ENCODE measurements around the gene CDKAL1. TPM values are rescaled to one million over a fixed set of nuclear protein-coding genes. Genes with fewer than 3 reads are reported as not detected.

CDKAL1 gene
- total RNA-seq, 2 donors from 2014 or later = 23.5 to 26.4 TPM

- TF ChIP-seq, protein P1, sequence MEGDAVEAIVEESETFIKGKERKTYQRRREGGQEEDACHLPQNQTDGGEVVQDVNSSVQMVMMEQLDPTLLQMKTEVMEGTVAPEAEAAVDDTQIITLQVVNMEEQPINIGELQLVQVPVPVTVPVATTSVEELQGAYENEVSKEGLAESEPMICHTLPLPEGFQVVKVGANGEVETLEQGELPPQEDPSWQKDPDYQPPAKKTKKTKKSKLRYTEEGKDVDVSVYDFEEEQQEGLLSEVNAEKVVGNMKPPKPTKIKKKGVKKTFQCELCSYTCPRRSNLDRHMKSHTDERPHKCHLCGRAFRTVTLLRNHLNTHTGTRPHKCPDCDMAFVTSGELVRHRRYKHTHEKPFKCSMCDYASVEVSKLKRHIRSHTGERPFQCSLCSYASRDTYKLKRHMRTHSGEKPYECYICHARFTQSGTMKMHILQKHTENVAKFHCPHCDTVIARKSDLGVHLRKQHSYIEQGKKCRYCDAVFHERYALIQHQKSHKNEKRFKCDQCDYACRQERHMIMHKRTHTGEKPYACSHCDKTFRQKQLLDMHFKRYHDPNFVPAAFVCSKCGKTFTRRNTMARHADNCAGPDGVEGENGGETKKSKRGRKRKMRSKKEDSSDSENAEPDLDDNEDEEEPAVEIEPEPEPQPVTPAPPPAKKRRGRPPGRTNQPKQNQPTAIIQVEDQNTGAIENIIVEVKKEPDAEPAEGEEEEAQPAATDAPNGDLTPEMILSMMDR (conservative IDR thresholded peaks at IDR 0.05) = no peak
- H3K27ac ChIP-seq (ENCODE audit: low read depth, low read length) = no peak overlapping the region
- no peaks in the 10 kb centered on the region for H3K9me3 Mint-ChIP-seq
- H3K9ac ChIP-seq (ENCODE audit: extremely low read depth, low read length, poor library complexity, severe bottlenecking) = no peak overlapping the region
- H3K27me3 Mint-ChIP-seq (ENCODE audit: insufficient read depth) = no peaks in the 10 kb centered on the region
- no peak overlapping the region for H3K27ac Mint-ChIP-seq
- no peaks in the 10 kb centered on the region for H3K9me3 ChIP-seq (ENCODE audit: control insufficient read depth, low read length)
- H3K4me1 ChIP-seq (ENCODE audit: control insufficient read depth, insufficient read depth, low read length) = peaks cover 7% of the 10 kb centered on the region
- H3K27me3 ChIP-seq (ENCODE audit: control insufficient read depth, insufficient read depth, low read length, poor library complexity, severe bottlenecking) = no peaks in the 10 kb centered on the region
- no peak overlapping the region for H3K4me3 Mint-ChIP-seq
- 95% methylated on average over 7 to 8 of the region's 8 CpGs for WGBS, 2 experiments (ENCODE audit: insufficient coverage in 1 of 2, insufficient read length in 1 of 2)
- DNase-seq = no peak
- H3K4me1 Mint-ChIP-seq = peaks cover 22% of the 10 kb centered on the region
- no peaks in the 10 kb centered on the region for H3K36me3 ChIP-seq (ENCODE audit: control insufficient read depth, insufficient read depth, low read length)
- peaks cover 5% of the 10 kb centered on the region for H3K36me3 Mint-ChIP-seq (ENCODE audit: low read depth)
- no peak overlapping the region for H3K4me3 ChIP-seq (ENCODE audit: low read length)
These were observed 604.2 kb downstream of the CDKAL1 start for GRCh38 chr6:21138336-21139069.

- Histone ChIP-seq H3K36me3 (ENCODE audit: control insufficient read depth, insufficient read depth, low read length) (no peaks in the 10 kb centered on the region), H3K27ac (ENCODE audit: low read depth, low read length) (no peak overlapping the region), H3K9me3 (ENCODE audit: control insufficient read depth, low read length) (no peaks in the 10 kb centered on the region), H3K4me3 (ENCODE audit: low read length) (no peak overlapping the region), H3K9ac (ENCODE audit: extremely low read depth, low read length, poor library complexity, severe bottlenecking) (no peak overlapping the region), H3K27me3 (ENCODE audit: control insufficient read depth, insufficient read depth, low read length, poor library complexity, severe bottlenecking) (no peaks in the 10 kb centered on the region), H3K4me1 (ENCODE audit: control insufficient read depth, insufficient read depth, low read length) (peaks cover 7% of the 10 kb centered on the region)
- Mint-ChIP-seq H3K27me3 (ENCODE audit: insufficient read depth) (no peaks in the 10 kb centered on the region), H3K36me3 (ENCODE audit: low read depth) (peaks cover 5% of the 10 kb centered on the region), H3K27ac (no peak overlapping the region), H3K4me1 (peaks cover 14% of the 10 kb centered on the region), H3K9me3 (no peaks in the 10 kb centered on the region), H3K4me3 (no peak overlapping the region)
- WGBS, 2 experiments (ENCODE audit: insufficient coverage in 1 of 2, insufficient read length in 1 of 2) = 95 to 100% methylated on average over 3 to 6 of the region's 6 CpGs
- TF ChIP-seq, protein P1 (conservative IDR thresholded peaks at IDR 0.05) = no peak
- DNase-seq = no peak
These were observed 606.7 kb downstream of the CDKAL1 start for GRCh38 chr6:21140966-21141365.

DNA sequence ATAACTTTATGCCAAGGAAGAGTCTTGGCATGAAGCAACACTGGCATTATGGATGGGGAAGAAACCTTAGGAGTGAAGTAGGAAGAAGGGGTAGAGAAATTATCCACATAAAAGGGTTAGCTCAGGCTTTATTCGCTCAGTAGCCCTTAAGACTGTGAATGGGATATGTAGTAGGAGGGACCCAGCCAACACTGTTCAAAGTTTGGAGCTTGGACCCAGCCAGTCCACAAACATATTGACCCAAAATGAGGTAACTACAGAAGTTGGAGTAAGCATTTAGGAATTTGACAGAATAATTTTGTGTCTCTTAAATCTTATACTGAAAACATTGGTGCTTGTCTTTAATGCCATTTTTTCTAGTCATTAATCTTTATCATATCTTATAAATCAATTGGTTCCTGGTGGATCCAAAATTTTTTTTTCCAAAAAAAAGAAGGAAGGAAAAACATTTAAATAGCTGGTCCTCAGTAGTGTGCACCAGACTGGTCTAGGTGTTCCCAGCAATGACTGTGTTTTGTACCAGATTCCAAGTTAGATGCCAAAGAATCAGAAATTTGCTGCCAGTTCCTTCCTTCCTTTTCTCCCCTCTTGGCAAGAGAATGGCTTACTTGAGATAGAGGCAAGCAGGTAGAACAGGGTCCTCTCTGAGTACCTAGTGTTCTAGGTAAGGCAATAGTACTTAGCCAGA, 607.5 kb downstream of the CDKAL1 start:
- H3K27ac ChIP-seq (ENCODE audit: low read depth, low read length) = no peak overlapping the region
- Mint-ChIP-seq H3K27ac (no peak overlapping the region), H3K4me1 (peaks cover 13% of the 10 kb centered on the region), H3K9me3 (no peaks in the 10 kb centered on the region), H3K27me3 (ENCODE audit: insufficient read depth) (no peaks in the 10 kb centered on the region), H3K4me3 (no peak overlapping the region), H3K36me3 (ENCODE audit: low read depth) (peaks cover 5% of the 10 kb centered on the region)
- no peaks in the 10 kb centered on the region for H3K36me3 ChIP-seq (ENCODE audit: control insufficient read depth, insufficient read depth, low read length)
- no peaks in the 10 kb centered on the region for H3K27me3 ChIP-seq (ENCODE audit: control insufficient read depth, insufficient read depth, low read length, poor library complexity, severe bottlenecking)
- no peaks in the 10 kb centered on the region for H3K9me3 ChIP-seq (ENCODE audit: control insufficient read depth, low read length)
- DNase-seq = no peak
- H3K4me1 ChIP-seq (ENCODE audit: control insufficient read depth, insufficient read depth, low read length) = peaks cover 6% of the 10 kb centered on the region
- no peak overlapping the region for H3K4me3 ChIP-seq (ENCODE audit: low read length)
- no peak overlapping the region for H3K9ac ChIP-seq (ENCODE audit: extremely low read depth, low read length, poor library complexity, severe bottlenecking)
- TF ChIP-seq, protein P1 (conservative IDR thresholded peaks at IDR 0.05) = no peak
- 92 to 100% methylated on average over 1 of the region's 1 CpG for WGBS, 2 experiments (ENCODE audit: insufficient coverage in 1 of 2, insufficient read length in 1 of 2)

Measured in endodermal cell (in vitro differentiated cells).